Testis (tissue), 2 donors: ENCODE data around the gene KIFAP3.

Source experiments
- POLR2A ChIP-seq: fragments of 450-650 bp; IDR thresholded peaks from one replicate; pipeline ENCODE4 v1.6.1; 2017; ENCODE audit warnings: antibody characterized with exemption, mild to moderate bottlenecking, moderate library complexity
- TF ChIP-seq, protein P1 (sequence below), 3 experiments: fragments of 450-650 bp in 2 of 3; fragments of 200-600 bp in 1 of 3; sonication (generic) in 1 of 3; IDR thresholded peaks; one replicate each; pipeline ENCODE4 v1.5.1; 2016 to 2019; ENCODE audit warnings: antibody characterized with exemption in 3 of 3, mild to moderate bottlenecking in 2 of 3, moderate library complexity in 1 of 3

DNA sequence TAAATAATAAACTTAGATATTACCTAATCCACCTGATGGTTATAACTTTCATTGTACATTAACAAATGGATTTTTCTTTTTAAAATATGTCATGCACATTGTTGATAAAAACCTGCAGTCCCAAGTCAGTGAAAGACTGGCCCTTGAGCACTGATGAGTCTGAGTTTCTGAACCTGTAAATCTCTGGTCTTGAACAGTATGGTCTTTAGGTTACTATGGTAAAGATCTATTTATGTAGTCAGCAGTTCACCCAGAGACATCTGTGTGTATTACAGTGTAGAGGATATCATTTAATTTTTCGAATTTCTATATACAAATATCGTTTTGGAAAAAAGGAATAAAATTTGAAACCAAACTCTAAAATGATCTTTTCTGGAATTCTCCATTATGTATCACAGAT, 150.4 kb downstream of the KIFAP3 start:
- TF ChIP-seq, protein P1, sequence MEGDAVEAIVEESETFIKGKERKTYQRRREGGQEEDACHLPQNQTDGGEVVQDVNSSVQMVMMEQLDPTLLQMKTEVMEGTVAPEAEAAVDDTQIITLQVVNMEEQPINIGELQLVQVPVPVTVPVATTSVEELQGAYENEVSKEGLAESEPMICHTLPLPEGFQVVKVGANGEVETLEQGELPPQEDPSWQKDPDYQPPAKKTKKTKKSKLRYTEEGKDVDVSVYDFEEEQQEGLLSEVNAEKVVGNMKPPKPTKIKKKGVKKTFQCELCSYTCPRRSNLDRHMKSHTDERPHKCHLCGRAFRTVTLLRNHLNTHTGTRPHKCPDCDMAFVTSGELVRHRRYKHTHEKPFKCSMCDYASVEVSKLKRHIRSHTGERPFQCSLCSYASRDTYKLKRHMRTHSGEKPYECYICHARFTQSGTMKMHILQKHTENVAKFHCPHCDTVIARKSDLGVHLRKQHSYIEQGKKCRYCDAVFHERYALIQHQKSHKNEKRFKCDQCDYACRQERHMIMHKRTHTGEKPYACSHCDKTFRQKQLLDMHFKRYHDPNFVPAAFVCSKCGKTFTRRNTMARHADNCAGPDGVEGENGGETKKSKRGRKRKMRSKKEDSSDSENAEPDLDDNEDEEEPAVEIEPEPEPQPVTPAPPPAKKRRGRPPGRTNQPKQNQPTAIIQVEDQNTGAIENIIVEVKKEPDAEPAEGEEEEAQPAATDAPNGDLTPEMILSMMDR (IDR thresholded peaks at IDR 0.05): no peak
- TF ChIP-seq POLR2A: no peak
